Omental fat pad (tissue), 4 donors: ENCODE results near the gene APLNR. TPM values are rescaled to one million over a fixed set of nuclear protein-coding genes. Genes with fewer than 3 reads are reported as not detected.

Experiments used
- ATAC-seq: fragments of 150-250 bp; one replicate; pipeline ENCODE4 v1.9.1; 2016; ENCODE audit warnings: mild to moderate bottlenecking, moderate library complexity; ENCODE audit not compliant: low FRiP score
- DNase-seq: peaks from one replicate; pipeline ENCODE4 v3.0.0-alpha.2; 2019; ENCODE audit warnings: low spot score
- CTCF ChIP-seq, 3 donors: fragments of 450-650 bp; IDR thresholded peaks; one replicate each; pipeline ENCODE4 v1.5.1; 2016 to 2017; ENCODE audit warnings: antibody characterized with exemption in 3 of 3, mild to moderate bottlenecking in 3 of 3, moderate library complexity in 2 of 3
- total RNA-seq, 4 donors: library from RNA; depleted of rRNA; stranded (reverse); fragments of >200 nt; gene quantifications; one replicate each; pipeline ENCODE4 v1.1.0, GENCODE V29; 2016

The APLNR gene
- total RNA-seq, 4 donors from 2014 or later = 1.3 to 11.2 (median 1.7) TPM

GRCh38 chr11:57263351-57263750 lies 26.3 kb upstream of the APLNR start:
- TF ChIP-seq CTCF (IDR thresholded peaks at IDR 0.05) = no peak
- no peak for DNase-seq

GRCh38 chr11:57262157-57262556 lies 25.1 kb upstream of the APLNR start:
- DNase-seq = no peak
- no peak for TF ChIP-seq CTCF (IDR thresholded peaks at IDR 0.05)
- no peak for ATAC-seq

More at GRCh38 chr11:57263351-57263750, 26.3 kb upstream of the APLNR start:
- no peak for ATAC-seq

GRCh38 chr11:57260937-57261783 lies 24.1 kb upstream of the APLNR start:
- ATAC-seq (no peak), DNase-seq (no peak)
- no peak for TF ChIP-seq CTCF (IDR thresholded peaks at IDR 0.05)

- ATAC-seq = no peak
- DNase-seq = no peak
- TF ChIP-seq CTCF (IDR thresholded peaks at IDR 0.05) = no peak
Measured at GRCh38 chr11:57256119-57256518, 19.1 kb upstream of the APLNR start.

- ATAC-seq = no peak
- no peak for TF ChIP-seq CTCF (IDR thresholded peaks at IDR 0.05)
Measured at GRCh38 chr11:57255618-57256017, 18.6 kb upstream of the APLNR start.

GRCh38 chr11:57254631-57255030 lies 17.6 kb upstream of the APLNR start:
- ATAC-seq (no peak), DNase-seq (no peak)
- TF ChIP-seq CTCF (IDR thresholded peaks at IDR 0.05) = no peak

More at GRCh38 chr11:57255618-57256017, 18.6 kb upstream of the APLNR start:
- no peak for DNase-seq
